Activated CD4-positive, alpha-beta T cell treated with anti-CD3 and anti-CD28 coated beads, Interleukin-2, amount 50 U/mL, for 16 hours (primary cell): ENCODE results near the gene CYP3A5.

Experiments
- DNase-seq: peaks from one replicate; pipeline ENCODE4 v3.0.0-alpha.2; 2020

The CYP3A5 gene

GRCh38 chr7:99605527-99605926 is 74.3 kb downstream of the CYP3A5 start:
- no peak for DNase-seq

- no peak for DNase-seq
These were observed 78.0 kb downstream of the CYP3A5 start for GRCh38 chr7:99601656-99602310.

- DNase-seq: no peak
These were observed 80.0 kb downstream of the CYP3A5 start for GRCh38 chr7:99599836-99600235.
